ENCODE measurements around the gene ANKRD35. TPM values are rescaled to one million over a fixed set of nuclear protein-coding genes. Genes with fewer than 3 reads are reported as not detected.

The ANKRD35 gene
- total and polyA plus RNA-seq, 9 of the 15 experiments (the other 6 are each of a cell fraction or from before 2014, with no cell fraction given), result 0.07 to 0.14 (median 0.07) TPM; not detected in 5

GRCh38 chr1:145828367-145829026, 57.2 kb downstream of the ANKRD35 start (continued):
- TF ChIP-seq ATF4 (CRISPR knock-in tag; IDR thresholded peaks at IDR 0.05) (0 out of 2 replicates have a peak, but pooled peaks have one; percentile 16), EZH2 (IDR thresholded peaks at IDR 0.05; ENCODE audit: borderline replicate concordance, low read depth, low read length) (no peak), ZNF197 (CRISPR knock-in tag; IDR thresholded peaks at IDR 0.05; ENCODE audit: low read depth) (no peak), PKNOX1 (IDR thresholded peaks at IDR 0.05) (peak; percentile 62; the same call in 1 of the 2 replicates), ZNF175 (CRISPR knock-in tag; IDR thresholded peaks at IDR 0.05; ENCODE audit: low read depth) (peak; percentile 86; the same call in 1 of the 2 replicates), DMBX1 (CRISPR knock-in tag; IDR thresholded peaks at IDR 0.05; ENCODE audit: borderline replicate concordance) (0 out of 2 replicates have a peak, but pooled peaks have one; percentile 47), ARID1B (IDR thresholded peaks at IDR 0.05) (peak; percentile 47; the same call in 1 of the 2 replicates), TRIM24 (IDR thresholded peaks at IDR 0.05) (peak in 1 of 2 experiments; percentile 37; a peak in 1 of 4 replicates), ZNF592 (IDR thresholded peaks at IDR 0.05) (0 out of 2 replicates have a peak, but pooled peaks have one; percentile 30), AFF1 (IDR thresholded peaks at IDR 0.05; ENCODE audit: low read depth in 1 of 2, partially characterized antibody in 2 of 2) (no peak), MTA2 (IDR thresholded peaks at IDR 0.05; ENCODE audit: low read depth) (no peak), NFXL1 (CRISPR knock-in tag; IDR thresholded peaks at IDR 0.05) (no peak)
